ENCODE measurements around the gene GAL. TPM values are rescaled to one million over a fixed set of nuclear protein-coding genes. Genes with fewer than 3 reads are reported as not detected.
"Not testable (repeated sequence)": the region's sequence is repeated elsewhere in the genome, so short reads cannot be mapped to it uniquely, and the experiment has no call there.

Gene GAL, protein sequence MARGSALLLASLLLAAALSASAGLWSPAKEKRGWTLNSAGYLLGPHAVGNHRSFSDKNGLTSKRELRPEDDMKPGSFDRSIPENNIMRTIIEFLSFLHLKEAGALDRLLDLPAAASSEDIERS
- total RNA-seq, result not detected in 2 replicates

DNA sequence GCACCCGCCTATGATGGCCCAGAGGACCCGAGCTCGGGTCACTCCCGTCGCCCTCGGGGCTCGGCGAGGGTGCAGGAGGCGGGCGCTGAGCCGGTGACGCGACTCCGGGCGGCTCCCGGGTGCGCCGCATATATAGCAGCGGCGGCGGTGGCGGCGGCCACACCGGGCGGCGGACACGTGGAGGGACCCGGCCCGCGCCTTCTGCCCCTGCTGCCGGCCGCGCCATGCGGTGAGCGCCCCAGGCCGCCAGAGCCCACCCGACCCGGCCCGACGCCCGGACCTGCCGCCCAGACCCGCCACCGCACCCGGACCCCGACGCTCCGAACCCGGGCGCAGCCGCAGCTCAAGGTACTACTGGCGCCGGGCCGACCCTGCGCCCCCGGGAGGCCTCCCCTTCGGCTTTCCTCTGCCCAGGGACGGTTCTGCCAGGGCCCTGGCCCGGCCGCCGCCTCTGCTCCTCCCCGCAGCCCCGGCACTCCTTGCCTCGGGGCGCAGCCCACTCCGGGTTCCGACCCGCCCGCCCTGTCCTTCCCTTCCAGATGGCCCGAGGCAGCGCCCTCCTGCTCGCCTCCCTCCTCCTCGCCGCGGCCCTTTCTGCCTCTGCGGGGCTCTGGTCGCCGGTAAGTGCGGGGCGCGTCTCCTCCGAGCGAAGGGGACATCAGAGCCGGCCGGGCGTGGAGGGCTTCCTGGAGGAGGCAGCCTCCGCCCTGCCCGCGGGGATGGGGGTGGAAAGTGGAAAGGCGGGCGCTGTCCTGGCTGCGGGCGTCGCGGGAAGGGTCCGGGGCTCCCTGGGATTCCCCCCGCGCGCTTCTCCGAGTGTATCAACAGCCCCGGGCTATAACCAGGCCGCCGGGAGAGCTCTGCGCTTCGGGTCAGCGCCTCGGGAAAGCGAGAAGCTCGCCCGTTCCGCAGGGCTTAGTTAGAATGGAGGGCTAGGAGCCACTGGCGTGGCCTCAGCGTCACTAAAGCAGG is at the start of gene GAL:
Gene GAL, plus strand, starts transcription at position 160 of the 972 bp plus-strand sequence. Its CDS starts 380 bp downstream, at position 540.
- intact Hi-C loops (cut with micrococcal nuclease), result no loop called here

DNA sequence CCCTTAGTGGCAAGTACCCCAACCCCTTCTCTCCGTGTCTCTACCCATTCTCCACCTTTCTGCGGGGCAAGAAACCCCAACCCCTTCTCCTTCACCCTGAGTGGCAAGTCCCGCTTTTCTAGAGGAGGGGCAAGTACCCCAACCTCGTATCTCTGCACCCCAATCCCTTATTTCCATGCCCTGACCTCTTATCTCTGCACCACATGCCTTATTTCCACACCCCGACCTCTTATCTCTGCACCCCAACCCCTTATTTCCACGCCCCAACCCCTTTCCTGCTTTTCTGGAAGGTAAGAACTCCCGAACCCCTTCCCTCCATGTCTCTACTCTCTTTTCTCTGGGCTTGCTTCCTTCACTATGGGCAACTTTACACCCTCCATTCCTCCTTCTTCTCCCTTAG is 49.7 kb upstream of the GAL start:
- intact Hi-C loops (cut with micrococcal nuclease), result not testable (repeated sequence)

DNA sequence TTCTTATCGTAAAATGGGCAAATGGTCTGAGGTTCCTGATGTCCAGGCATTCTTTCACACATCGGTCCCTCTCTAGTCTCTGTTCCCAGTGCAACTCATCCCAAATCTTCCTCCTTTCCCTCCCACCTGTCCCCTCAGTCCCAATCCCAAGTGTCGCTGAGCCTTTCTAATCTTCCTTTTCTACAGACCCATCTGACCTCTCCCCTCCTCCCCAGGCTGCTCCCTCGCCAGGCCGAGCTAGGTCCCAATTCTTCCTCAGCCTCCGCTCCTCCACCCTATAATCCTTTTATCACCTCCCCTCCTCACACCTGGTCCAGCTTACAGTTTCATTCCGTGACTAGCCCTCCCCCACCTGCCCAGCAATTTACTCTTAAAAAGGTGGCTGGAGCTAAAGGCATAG is 49.2 kb upstream of the GAL start:
- intact Hi-C loops (cut with micrococcal nuclease), result not testable (repeated sequence)

DNA sequence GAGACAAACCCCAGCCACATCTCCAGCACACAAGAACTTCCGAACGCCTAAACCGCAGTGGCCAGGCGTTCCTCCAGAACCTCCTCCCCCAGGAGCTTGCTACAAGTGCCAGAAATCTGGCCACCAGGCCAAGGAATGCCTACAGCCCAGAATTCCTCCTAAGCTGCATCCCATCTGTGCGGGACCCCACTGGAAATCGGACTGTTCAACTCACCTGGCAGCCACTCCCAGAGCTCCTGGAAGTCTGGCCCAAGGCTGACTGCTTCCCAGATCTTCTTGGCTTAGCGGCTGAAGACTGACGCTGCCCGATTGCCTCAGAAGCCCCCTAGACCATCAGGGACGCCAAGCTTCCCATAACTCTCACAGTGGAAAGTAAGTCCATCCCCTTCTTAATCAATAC is 48.5 kb upstream of the GAL start:
- intact Hi-C loops (cut with micrococcal nuclease), result not testable (repeated sequence)

DNA sequence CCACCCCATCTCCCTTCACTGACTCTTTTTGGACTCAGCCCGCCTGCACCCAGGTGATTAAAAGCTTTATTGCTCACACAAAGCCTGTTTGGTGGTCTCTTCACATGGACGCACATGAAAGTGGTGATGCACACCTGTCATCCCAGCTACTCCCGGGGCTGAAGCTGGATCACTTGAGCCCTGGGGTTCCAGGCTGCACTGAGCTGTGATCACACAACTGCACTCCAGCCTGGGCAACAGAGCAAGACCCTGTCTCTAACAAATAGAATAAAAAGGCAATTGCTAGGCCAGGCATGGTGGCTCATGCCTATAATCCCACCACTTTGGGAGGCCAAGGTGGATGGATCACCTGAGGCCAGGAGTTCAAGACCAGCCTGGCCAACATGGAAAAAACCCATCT is 45.0 kb upstream of the GAL start:
- intact Hi-C loops (cut with micrococcal nuclease), result not testable (repeated sequence)

DNA sequence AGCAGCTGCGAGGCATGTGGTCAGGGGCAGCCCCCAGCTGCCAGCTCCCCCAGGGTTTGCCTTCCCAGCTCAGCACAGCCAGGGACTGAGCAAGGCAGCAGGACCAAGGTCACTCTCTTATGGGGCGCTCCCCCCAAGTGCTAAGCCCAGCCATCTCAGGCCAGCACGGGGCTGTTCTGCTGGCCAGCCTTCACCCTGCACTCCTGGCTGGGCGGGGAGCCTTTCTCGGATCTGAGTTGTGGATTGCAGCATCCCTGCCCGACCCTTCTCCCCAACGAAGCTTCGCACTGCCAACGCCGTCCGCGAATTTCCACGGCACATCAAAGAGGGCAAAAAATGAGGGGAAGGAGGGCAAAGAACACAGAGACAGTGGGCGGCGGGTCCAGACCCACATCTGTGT is 42.5 kb upstream of the GAL start:
- intact Hi-C loops (cut with micrococcal nuclease), result no loop called here

DNA sequence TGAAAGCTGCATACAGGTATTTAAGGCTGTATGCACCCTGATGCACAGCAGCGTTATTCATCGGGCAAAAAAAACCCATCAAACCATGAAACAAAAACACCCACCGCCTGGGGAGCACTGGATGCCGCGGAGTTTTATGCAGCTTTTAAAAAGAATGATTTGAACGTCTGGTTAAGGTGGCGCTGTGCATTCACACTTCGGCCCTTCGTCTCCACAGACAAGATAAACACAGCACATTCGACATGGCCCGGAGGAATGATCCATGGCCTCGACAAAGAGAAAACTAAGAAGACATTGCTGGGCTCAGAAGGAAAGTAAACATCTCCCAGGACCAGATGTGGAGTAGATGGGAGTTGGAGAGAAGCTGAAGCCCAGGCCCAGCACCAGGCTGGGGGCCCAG is 40.8 kb upstream of the GAL start:
- intact Hi-C loops (cut with micrococcal nuclease), result no loop called here

DNA sequence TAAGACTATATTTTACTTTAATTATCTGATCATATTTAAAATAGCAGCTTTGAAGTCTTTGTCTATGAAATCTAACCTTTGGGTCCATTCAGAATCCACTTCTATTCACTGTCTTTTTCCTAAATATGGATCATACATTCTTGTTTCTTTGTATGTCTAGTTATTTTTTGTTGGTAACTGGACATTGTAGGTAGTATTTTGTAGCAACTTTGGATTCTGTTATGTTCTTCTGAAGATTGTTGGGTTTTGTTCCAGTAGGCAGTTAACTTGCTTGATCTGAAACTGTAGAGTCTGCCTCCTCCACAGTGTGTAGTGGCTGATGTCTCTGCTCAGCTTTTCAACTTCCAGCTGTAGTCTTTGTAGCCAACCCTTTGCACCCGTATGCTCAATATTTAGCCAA is 37.5 kb upstream of the GAL start:
- intact Hi-C loops (cut with micrococcal nuclease), result no loop called here

DNA sequence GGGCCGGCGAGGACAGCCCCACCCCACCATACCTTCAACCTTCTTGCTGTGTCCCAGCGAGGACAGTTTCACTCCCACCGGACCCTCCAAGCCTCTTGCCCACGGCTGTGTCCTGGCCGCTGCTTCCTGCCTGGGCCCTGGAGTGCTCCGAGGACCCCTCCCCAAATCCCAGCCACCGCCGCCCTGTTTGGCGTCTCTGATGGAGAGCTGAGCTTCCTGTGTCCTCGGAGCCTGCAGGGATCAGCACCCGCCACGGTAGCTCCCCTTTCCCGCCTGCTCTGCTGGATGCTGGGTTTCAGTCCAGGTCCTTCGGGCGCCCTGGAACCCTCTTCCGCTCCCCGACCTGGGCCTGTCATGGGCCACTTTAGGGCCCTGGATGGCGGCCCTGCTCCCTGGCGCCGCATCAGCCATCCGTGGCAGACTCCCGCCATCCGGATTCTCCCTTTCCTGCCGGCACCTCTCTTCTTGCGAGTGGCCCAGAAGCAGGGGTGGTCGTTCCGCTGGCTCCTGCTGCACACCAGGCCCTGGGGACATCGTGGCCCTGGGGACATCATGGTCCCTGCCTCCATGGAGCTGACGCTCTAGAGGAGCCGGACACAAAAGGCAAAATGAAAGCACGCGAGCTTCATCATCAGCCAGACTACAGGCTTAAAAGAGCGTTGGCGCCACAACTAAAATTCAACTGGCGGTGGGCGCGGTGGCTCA is 34.3 kb upstream of the GAL start:
- intact Hi-C loops (cut with micrococcal nuclease), result no loop called here

DNA sequence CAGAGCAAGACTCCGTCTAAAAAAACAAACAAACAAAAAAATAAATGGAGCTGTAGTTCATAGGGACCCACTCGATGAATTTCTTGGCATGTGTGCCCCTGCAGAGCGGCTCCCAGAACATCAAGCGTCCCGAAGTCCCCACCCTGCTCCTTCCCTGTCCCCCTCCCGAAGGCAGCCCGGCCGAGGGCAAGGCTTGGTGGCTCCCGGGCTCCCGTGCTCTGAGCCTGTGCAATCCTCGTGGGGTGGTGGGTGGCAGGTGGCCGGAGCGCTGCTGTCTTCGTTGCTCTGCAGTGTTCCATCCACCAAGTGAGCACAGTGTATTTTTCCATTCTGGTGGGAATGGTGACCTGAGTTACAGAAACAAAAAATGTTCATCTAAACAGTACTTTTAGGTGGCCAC is 33.5 kb upstream of the GAL start:
- intact Hi-C loops (cut with micrococcal nuclease), result no loop called here

DNA sequence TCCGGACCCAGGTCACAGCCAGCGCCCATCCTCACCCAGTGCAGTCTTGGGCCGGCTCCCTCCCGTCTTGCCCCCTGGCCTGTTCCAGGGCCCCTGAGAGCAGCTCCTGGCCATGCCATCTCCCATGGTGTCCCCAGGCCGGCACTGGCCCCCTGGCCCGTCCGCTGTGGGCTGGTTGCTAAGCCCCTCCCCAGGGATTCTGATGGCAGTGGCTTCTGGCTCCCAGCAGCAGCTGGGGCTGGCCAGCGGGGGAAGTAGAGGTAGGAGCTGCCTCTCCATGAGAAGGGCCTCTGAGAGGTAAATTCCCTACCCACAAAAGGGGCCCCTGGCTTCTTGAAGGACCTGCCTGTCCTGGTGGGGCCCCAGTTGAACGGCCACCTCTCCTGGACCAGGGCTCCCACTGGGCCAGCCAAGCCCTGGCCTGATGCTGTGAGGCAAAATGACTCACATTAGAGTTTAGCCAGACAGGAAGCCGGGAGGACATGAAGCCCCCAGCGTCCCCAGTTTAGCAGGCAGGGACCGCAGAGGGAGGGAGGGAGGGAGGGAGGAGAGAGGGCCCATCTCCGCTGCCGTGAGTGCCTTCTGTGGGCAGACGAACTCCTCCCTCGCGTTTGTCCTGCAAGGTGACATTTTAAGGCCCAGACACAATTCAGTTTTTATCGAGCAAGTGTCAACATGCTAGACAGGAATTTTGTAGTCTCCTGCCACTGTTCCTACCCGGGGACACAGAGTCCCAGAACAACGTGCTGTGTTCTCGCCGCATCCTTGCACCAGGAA is 32.9 kb upstream of the GAL start:
- intact Hi-C loops (cut with micrococcal nuclease), result no loop called here

DNA sequence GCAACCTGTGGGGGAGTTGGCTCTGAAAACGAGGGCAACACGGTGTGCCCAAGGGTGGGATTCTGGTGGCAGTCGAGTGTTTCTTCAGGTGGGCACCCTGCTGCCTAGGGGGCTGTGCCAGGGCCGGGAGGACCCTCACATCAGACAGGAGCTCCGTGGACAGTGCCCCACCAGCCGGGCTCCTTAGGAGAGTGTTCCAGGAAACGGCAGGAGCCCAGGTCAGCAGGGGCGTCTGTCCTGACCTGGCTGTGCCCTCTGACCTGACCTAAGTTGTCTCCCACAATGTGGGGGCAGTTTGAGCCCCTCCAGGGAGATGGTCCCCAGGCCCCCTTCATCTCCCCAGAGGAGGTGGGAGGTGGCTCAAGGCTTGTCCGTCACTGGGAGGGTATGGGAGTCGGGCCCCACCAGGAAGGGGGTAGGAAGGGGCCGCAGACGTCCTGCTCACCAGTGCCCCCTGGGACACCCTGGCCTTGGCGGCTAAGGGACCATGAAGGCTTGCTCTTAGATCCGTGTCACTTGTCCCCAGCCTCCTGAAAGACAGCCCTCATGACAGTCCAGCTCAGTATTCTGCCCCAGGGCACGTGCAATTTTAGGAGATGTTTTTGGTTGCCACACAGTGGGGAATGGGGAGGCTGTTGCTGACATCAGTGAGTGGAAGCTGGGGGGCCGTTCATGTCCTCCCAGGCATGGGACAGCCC is 32.2 kb upstream of the GAL start:
- intact Hi-C loops (cut with micrococcal nuclease), result no loop called here

DNA sequence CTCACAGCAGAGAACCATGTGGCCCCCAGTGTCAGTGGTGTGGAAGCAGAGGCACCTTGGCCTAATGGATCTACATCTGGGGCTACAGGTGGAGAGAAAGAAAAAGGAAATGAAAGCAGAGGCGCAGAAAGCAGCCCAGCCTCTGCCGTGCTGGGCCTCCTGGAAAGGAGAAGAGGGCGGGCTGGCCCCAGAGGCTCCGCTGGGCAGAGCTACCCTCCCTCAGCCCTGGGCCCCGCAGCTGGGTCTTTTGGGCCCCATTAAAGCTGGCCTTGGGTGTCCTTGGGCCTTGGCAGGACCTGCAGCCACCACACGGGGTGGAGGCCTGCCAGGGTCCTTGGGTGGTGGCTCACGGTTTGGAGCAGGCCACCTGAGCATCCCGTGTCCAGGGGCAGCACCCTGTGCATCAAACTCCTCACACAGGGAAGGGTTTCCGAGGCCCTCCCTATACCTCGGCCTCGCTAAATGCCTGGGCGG is 31.6 kb upstream of the GAL start:
- intact Hi-C loops (cut with micrococcal nuclease), result no loop called here

DNA sequence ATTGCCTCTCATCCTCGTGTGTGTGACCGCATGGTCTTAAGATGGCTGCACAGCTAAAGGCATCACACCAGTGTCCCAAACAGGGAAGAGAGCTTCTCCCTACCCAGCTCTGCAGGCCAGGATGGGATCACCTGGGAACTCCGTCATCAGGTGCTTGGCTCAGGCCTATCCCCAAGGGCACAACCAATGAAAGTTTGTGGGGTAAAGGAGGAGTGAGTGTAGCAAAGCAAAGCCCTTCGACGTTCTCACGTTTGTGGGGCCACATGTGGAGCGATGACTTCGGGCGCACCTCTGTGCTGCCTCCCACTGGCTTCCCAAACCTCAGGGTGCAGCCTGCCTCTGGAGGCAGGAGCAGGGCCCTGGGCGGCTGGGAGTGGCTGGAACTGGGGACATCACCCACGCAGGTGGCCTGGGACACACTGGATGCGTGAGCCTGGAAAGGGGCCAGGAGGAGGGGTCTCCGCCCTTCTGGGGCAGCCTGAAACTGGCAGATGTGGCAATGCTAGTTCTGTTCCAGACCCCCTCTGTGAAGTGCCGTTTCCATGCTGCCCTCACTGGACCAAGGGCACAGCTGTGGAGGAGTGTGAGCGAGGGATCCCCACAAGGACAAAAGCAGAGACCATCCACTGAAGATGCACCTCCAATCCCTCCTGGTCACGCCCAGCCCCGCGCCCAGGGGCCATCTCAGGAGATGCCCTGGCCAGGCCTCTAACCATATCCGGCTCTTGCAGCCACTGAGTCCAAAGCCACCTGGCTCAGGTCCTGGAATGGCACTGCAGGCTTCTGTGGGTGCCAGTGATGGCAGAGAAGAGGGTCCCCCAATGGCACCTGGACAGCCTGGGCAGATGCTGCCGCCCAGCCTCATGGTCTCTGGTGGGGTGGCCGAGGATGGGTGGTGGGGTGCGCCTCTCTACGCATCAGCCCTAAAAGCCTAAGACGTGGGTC is 30.6 kb upstream of the GAL start:
- intact Hi-C loops (cut with micrococcal nuclease), result no loop called here

DNA sequence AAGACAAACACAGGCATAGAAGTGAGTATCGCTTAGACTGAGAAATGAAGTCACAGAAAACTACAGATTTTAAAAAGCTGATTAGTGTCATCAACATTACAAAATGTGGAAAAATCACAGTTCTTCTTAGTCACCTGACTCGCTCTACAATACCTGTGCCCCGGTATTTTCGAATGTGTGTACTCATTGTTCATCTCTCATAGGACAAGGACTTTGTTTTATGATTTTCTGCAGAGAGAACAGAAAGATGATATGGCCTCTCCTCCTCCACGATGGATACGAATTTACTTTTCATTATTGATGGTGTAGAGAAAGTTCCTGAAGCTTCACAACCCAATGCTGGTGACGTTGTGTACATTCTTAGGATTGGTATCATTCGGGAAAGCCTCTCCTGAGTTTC is 29.4 kb upstream of the GAL start:
- intact Hi-C loops (cut with micrococcal nuclease), result no loop called here

DNA sequence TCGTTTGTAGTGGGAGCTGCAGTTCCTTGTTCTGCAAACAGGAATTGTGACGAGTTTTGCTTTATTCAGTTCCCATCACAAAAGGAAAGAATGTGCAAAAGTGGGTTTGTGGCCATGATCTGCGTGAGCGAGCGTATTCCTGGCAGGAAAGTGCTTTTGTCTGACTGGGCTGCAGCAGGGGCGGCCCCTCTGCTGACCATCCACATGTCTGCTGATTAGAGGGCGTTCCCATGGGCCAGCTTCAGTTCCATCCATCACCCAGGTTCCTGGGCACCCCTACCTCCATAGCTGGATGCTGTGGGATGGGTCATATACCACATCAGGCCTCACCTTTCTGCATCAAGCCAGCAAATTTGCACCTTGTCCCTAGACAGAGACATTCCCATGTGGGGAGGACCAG is 28.9 kb upstream of the GAL start:
- intact Hi-C loops (cut with micrococcal nuclease), result no loop called here

DNA sequence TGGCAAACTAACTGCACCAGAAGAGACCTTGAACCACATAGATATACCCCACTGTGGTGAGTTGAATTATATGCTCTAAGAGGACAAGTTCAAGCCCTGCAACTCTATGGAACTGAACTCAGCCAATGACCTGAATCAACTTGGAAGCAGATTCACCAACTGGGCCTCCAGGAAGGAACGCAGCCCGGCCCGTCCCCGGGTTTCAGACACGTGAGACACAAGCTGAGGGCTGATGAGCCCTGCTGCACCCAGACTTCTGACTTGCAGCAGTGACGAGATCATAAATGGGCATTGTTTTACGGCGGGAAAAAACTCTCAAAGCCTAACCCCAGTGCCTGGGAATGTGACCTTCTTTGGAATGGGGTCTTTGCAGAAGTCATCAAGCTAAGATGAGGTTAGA is 28.5 kb upstream of the GAL start:
- intact Hi-C loops (cut with micrococcal nuclease), result no loop called here

DNA sequence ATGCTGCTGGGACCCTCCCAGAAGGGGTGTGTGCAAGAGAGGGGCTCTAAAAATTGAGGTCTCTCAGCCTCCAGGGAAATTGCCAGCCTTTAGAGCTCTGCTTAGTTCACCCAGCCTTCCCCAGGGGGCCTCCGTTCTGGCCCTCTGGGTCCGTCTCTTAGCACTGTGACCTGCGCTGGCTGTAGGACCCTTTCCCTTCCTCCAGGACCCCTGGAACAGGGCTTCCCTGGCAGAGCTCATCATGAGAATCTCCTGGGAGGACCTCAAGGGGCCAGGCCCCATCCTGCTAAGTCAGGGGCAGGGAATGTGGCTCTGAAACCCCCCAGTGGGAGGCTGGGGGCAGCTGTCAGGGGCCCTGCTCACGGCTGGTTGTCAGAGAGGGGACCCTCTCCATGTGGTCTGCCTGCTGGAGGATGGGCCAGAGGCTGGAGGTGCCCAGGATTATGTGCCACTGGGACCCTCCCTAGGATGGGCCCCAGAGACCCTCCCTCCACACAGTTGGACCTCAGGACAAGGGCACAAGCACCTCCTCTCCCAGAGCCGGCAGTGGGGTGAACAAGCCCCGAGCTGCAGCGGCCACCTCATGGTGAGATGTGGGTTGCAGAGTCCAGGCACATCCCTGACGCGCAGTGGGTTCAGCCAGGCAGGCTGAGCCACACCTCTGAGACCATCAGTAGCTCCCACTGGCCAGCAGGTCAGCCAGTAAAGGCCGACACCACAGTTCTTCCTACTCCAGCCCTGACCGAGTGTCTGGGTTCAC is 27.1 kb upstream of the GAL start:
- intact Hi-C loops (cut with micrococcal nuclease), result no loop called here

DNA sequence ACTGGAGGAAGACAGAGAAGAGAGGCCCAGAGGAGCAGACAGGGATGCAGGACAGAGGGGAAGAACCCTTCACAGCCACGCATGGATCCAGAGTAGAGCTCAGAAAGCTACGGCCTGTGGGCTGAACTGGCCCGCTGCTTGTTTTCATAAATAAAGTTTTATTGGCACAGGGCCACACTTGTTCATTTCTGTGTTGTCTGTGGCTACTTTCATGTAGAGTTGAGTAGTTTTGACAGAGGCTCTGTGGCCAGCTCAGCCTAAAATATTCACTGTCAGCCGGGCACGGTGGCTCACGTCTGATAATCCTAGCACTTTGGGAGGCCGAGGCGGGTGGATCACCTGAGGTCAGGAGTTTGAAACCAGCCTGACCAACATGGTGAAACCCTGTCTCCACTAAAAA is 26.2 kb upstream of the GAL start:
- intact Hi-C loops (cut with micrococcal nuclease), result no loop called here

Measured in T-helper 2 cell treated with Interferon-gamma antibody and Interleukin-4, amounts not matched to agents 100 ng/mL and 5 ng/mL, for 36 hours (primary cell).